Skeletal muscle tissue (tissue), 4 donors: Measurements from ENCODE around the gene GLIPR2. TPM values are rescaled to one million over a fixed set of nuclear protein-coding genes. Genes with fewer than 3 reads are reported as not detected.
A peak's percentile ranks its signal among the peaks of the same experiment; 100 is the strongest.

Source experiments
- H3K27ac ChIP-seq: one replicate; pipeline ENCODE4 v1.7.0; 2013; ENCODE audit warnings: mild to moderate bottlenecking, low read depth, low read length, inconsistent platforms
- H3K27me3 ChIP-seq, 3 donors: one replicate each; pipeline ENCODE4 v1.7.0; 2013; ENCODE audit warnings: low read length in 3 of 3; ENCODE audit not compliant: control insufficient read depth in 3 of 3, insufficient read depth in 3 of 3
- H3K36me3 ChIP-seq, 3 donors: one replicate each; pipeline ENCODE4 v1.7.0; 2013; ENCODE audit warnings: low read length in 3 of 3; ENCODE audit not compliant: control insufficient read depth in 3 of 3, insufficient read depth in 3 of 3
- H3K4me1 ChIP-seq, 3 donors: one replicate each; pipeline ENCODE4 v1.7.0; 2013; ENCODE audit warnings: low read length in 3 of 3, mild to moderate bottlenecking in 3 of 3; ENCODE audit not compliant: control insufficient read depth in 3 of 3, insufficient read depth in 3 of 3
- H3K4me3 ChIP-seq, 3 donors: one replicate each; pipeline ENCODE4 v1.7.0; 2013; ENCODE audit warnings: low read length in 3 of 3
- H3K9ac ChIP-seq, 3 donors: one replicate each; pipeline ENCODE4 v1.7.0; 2013; ENCODE audit warnings: low read length in 3 of 3, mild to moderate bottlenecking in 3 of 3, moderate library complexity in 2 of 3, low read depth in 1 of 3
- H3K9me3 ChIP-seq, 3 donors: one replicate each; pipeline ENCODE4 v1.7.0; 2013; ENCODE audit warnings: low read length in 3 of 3; ENCODE audit not compliant: control insufficient read depth in 3 of 3
- total RNA-seq: library from RNA; depleted of rRNA; stranded (reverse); fragments of >200 nt; gene quantifications from one replicate; pipeline ENCODE4 v1.2.3, GENCODE V29; 2014
- donor health status: Osteomylitis.

Gene GLIPR2
- total RNA-seq, 1 donor from 2014 or later = 69.4 TPM

GRCh38 chr9:36189976-36190375 lies 53.4 kb downstream of the GLIPR2 start:
- Histone ChIP-seq H3K4me3 (peak overlapping the region; percentile 88 to 96 (median 94)), H3K9ac (peak overlapping the region; percentile 88 to 98 (median 93)), H3K4me1 (peaks cover 25 to 43% (median 39%) of the 10 kb centered on the region in 3 donors), H3K27ac (peak overlapping the region; percentile 94), H3K9me3 (no peaks in the 10 kb centered on the region), H3K27me3 (no peaks in the 10 kb centered on the region), H3K36me3 (no peaks in the 10 kb centered on the region)

- no peaks in the 10 kb centered on the region for H3K27me3 ChIP-seq
- H3K4me1 ChIP-seq = peaks cover 25 to 43% (median 39%) of the 10 kb centered on the region in 3 donors
- H3K9me3 ChIP-seq = no peaks in the 10 kb centered on the region
- H3K9ac ChIP-seq = peak within 1 kb of the TSS; percentile 92 to 98 (median 93)
- H3K36me3 ChIP-seq = no peaks in the 10 kb centered on the region
- H3K4me3 ChIP-seq = peak within 1 kb of the TSS; percentile 88 to 96 (median 94)
- H3K27ac ChIP-seq = peak within 1 kb of the TSS; percentile 94
Observed at GRCh38 chr9:36190388-36191289, 54.1 kb downstream of the GLIPR2 start, which contains the start of gene CLTA. Gene CLTA, plus strand, starts transcription at chr9:36190921. Its CDS starts 136 bp downstream, at chr9:36191057.

GRCh38 chr9:36191290-36191645 lies 54.7 kb downstream of the GLIPR2 start:
- H3K9me3 ChIP-seq = no peaks in the 10 kb centered on the region
- peaks cover 25 to 43% (median 39%) of the 10 kb centered on the region in 3 donors for H3K4me1 ChIP-seq
- peak overlapping the region; percentile 92 to 98 (median 93) for H3K9ac ChIP-seq
- H3K27ac ChIP-seq = peak overlapping the region; percentile 94
- peak overlapping the region; percentile 88 to 96 (median 94) for H3K4me3 ChIP-seq
- H3K36me3 ChIP-seq = no peaks in the 10 kb centered on the region
- H3K27me3 ChIP-seq = no peaks in the 10 kb centered on the region

GRCh38 chr9:36191686-36192085 lies 55.2 kb downstream of the GLIPR2 start:
- Histone ChIP-seq H3K4me3 (peak overlapping the region; percentile 88 to 96 (median 94)), H3K4me1 (peaks cover 25 to 43% (median 39%) of the 10 kb centered on the region in 3 donors), H3K9me3 (no peaks in the 10 kb centered on the region), H3K36me3 (no peaks in the 10 kb centered on the region), H3K27me3 (no peaks in the 10 kb centered on the region), H3K27ac (peak overlapping the region; percentile 94), H3K9ac (peak overlapping the region; percentile 92 to 98 (median 93))

GRCh38 chr9:36192196-36192595 lies 55.7 kb downstream of the GLIPR2 start:
- Histone ChIP-seq H3K9ac (peak overlapping the region; percentile 92 to 98 (median 93)), H3K4me1 (peaks cover 25 to 43% (median 39%) of the 10 kb centered on the region in 3 donors), H3K36me3 (no peaks in the 10 kb centered on the region), H3K9me3 (no peaks in the 10 kb centered on the region), H3K27me3 (no peaks in the 10 kb centered on the region), H3K27ac (peak overlapping the region; percentile 94), H3K4me3 (peak overlapping the region; percentile 88 to 96 (median 94))

- H3K27me3 ChIP-seq = no peaks in the 10 kb centered on the region
- peak overlapping the region in 2 of 3 donors; percentile 94 to 96 for H3K4me3 ChIP-seq
- H3K9me3 ChIP-seq = no peaks in the 10 kb centered on the region
- H3K36me3 ChIP-seq = no peaks in the 10 kb centered on the region
- H3K9ac ChIP-seq = peak overlapping the region; percentile 7 to 93 (median 92)
- H3K4me1 ChIP-seq = peaks cover 25 to 43% (median 39%) of the 10 kb centered on the region in 3 donors
- H3K27ac ChIP-seq = peak overlapping the region; percentile 3
Observed at GRCh38 chr9:36193023-36193422, 56.5 kb downstream of the GLIPR2 start.

GRCh38 chr9:36194326-36195000 lies 57.9 kb downstream of the GLIPR2 start:
- Histone ChIP-seq H3K36me3 (peaks cover 5% of the 10 kb centered on the region in 3 donors), H3K4me3 (no peak overlapping the region)

GRCh38 chr9:36204906-36205547 lies 68.5 kb downstream of the GLIPR2 start:
- Histone ChIP-seq H3K27me3 (no peaks in the 10 kb centered on the region), H3K9me3 (no peaks in the 10 kb centered on the region), H3K4me1 (peaks cover 22 to 24% (median 24%) of the 10 kb centered on the region in 3 donors), H3K27ac (no peak overlapping the region), H3K36me3 (peaks cover 43 to 80% (median 72%) of the 10 kb centered on the region in 3 donors), H3K4me3 (no peak overlapping the region), H3K9ac (no peak overlapping the region)

More at GRCh38 chr9:36194326-36195000, 57.9 kb downstream of the GLIPR2 start:
- H3K27me3 ChIP-seq = no peaks in the 10 kb centered on the region
- H3K27ac ChIP-seq = no peak overlapping the region
- no peaks in the 10 kb centered on the region for H3K9me3 ChIP-seq
- no peak overlapping the region for H3K9ac ChIP-seq
- peaks cover 25 to 43% (median 39%) of the 10 kb centered on the region in 3 donors for H3K4me1 ChIP-seq

- no peaks in the 10 kb centered on the region for H3K9me3 ChIP-seq
- H3K27me3 ChIP-seq = no peaks in the 10 kb centered on the region
- H3K36me3 ChIP-seq = peaks cover 37 to 67% (median 64%) of the 10 kb centered on the region in 3 donors
- H3K27ac ChIP-seq = peak overlapping the region; percentile 50
- H3K9ac ChIP-seq = peak overlapping the region in 2 of 3 donors; percentile 28 to 41
- H3K4me1 ChIP-seq = peaks cover 34 to 41% (median 39%) of the 10 kb centered on the region in 3 donors
- no peak overlapping the region for H3K4me3 ChIP-seq
Observed at GRCh38 chr9:36207016-36207415, 70.5 kb downstream of the GLIPR2 start.
